Neutrophil (primary cell): Measurements from ENCODE around the gene RPTOR.

ENCODE experiments used
- H3K27ac ChIP-seq: fragments of 200-600 bp; sonication (generic); 2 replicates; pipeline ENCODE4 v1.5.1; 2016; ENCODE audit warnings: mild to moderate bottlenecking, moderate library complexity
- H3K27me3 ChIP-seq: fragments of 200-600 bp; sonication (generic); 2 replicates; pipeline ENCODE4 v1.6.0; 2016; ENCODE audit warnings: mild to moderate bottlenecking
- H3K36me3 ChIP-seq: fragments of 200-600 bp; sonication (generic); 2 replicates; pipeline ENCODE4 v1.5.1; 2017
- H3K4me1 ChIP-seq, 2 experiments: fragments of 200-600 bp in 1 of 2; sonication (generic) in 1 of 2; 1 replicate in 1 of 2; 2 replicates in 1 of 2; pipeline versions ENCODE4 v1.5.1 to v1.6.1; 2013 to 2016; ENCODE audit warnings: low read depth in 1 of 2, low read length in 1 of 2, mild to moderate bottlenecking in 1 of 2, moderate library complexity in 1 of 2; ENCODE audit not compliant: control insufficient read depth in 1 of 2, insufficient read depth in 1 of 2
- H3K4me3 ChIP-seq, 2 experiments: fragments of 200-600 bp in 1 of 2; sonication (generic) in 1 of 2; 1 replicate in 1 of 2; 2 replicates in 1 of 2; pipeline ENCODE4 v1.5.1; 2013 to 2016; ENCODE audit warnings: low read depth in 1 of 2, low read length in 1 of 2, mild to moderate bottlenecking in 1 of 2, moderate library complexity in 1 of 2
- H3K9me3 ChIP-seq: fragments of 200-600 bp; sonication (generic); 2 replicates; pipeline ENCODE4 v1.5.1; 2016
- CTCF ChIP-seq: fragments of 200-600 bp; sonication (generic); IDR thresholded peaks from 2 replicates; pipeline ENCODE4 v1.5.1; 2016; ENCODE audit warnings: antibody characterized with exemption

Gene RPTOR

GRCh38 chr17:80829166-80829813, 284.7 kb downstream of the RPTOR start:
- Histone ChIP-seq H3K4me3 (no peak overlapping the region), H3K36me3 (no peaks in the 10 kb centered on the region), H3K27me3 (no peaks in the 10 kb centered on the region), H3K9me3 (no peaks in the 10 kb centered on the region), H3K4me1 (peaks cover 10 to 16% of the 10 kb centered on the region in 2 experiments), H3K27ac (no peak overlapping the region)
- TF ChIP-seq CTCF, result no peak

- TF ChIP-seq CTCF, result no peak
- no peak overlapping the region for H3K27ac ChIP-seq
- no peaks in the 10 kb centered on the region for H3K9me3 ChIP-seq
- H3K27me3 ChIP-seq, result no peaks in the 10 kb centered on the region
- no peak overlapping the region for H3K4me3 ChIP-seq
- peaks cover 10 to 12% of the 10 kb centered on the region in 2 experiments for H3K4me1 ChIP-seq
- no peaks in the 10 kb centered on the region for H3K36me3 ChIP-seq
Measured at GRCh38 chr17:80830020-80830780, 285.6 kb downstream of the RPTOR start.

- no peak for TF ChIP-seq CTCF
- Histone ChIP-seq H3K36me3 (no peaks in the 10 kb centered on the region), H3K4me1 (peaks cover 10 to 12% of the 10 kb centered on the region in 2 experiments), H3K27ac (no peak overlapping the region), H3K27me3 (no peaks in the 10 kb centered on the region), H3K9me3 (no peaks in the 10 kb centered on the region), H3K4me3 (no peak overlapping the region)
Measured at GRCh38 chr17:80831491-80831890, 286.9 kb downstream of the RPTOR start.

- Histone ChIP-seq H3K27me3 (no peaks in the 10 kb centered on the region), H3K27ac (peak overlapping the region; percentile 65), H3K36me3 (no peaks in the 10 kb centered on the region), H3K4me3 (peak overlapping the region in 1 of 2 experiments; percentile 47), H3K9me3 (no peaks in the 10 kb centered on the region), H3K4me1 (peaks cover 10 to 12% of the 10 kb centered on the region in 2 experiments)
- TF ChIP-seq CTCF, result no peak
Measured at GRCh38 chr17:80832266-80832676, 287.6 kb downstream of the RPTOR start.

- H3K4me3 ChIP-seq, result peak overlapping the region; percentile 41 to 47
- H3K4me1 ChIP-seq, result peaks cover 10 to 12% of the 10 kb centered on the region in 2 experiments
- H3K27me3 ChIP-seq, result no peaks in the 10 kb centered on the region
- H3K27ac ChIP-seq, result peak overlapping the region; percentile 65
- H3K36me3 ChIP-seq, result no peaks in the 10 kb centered on the region
- no peak for TF ChIP-seq CTCF
- no peaks in the 10 kb centered on the region for H3K9me3 ChIP-seq
Measured at GRCh38 chr17:80832888-80833583, 288.4 kb downstream of the RPTOR start.
